Measurements from ENCODE around the gene C19orf85.

DNA sequence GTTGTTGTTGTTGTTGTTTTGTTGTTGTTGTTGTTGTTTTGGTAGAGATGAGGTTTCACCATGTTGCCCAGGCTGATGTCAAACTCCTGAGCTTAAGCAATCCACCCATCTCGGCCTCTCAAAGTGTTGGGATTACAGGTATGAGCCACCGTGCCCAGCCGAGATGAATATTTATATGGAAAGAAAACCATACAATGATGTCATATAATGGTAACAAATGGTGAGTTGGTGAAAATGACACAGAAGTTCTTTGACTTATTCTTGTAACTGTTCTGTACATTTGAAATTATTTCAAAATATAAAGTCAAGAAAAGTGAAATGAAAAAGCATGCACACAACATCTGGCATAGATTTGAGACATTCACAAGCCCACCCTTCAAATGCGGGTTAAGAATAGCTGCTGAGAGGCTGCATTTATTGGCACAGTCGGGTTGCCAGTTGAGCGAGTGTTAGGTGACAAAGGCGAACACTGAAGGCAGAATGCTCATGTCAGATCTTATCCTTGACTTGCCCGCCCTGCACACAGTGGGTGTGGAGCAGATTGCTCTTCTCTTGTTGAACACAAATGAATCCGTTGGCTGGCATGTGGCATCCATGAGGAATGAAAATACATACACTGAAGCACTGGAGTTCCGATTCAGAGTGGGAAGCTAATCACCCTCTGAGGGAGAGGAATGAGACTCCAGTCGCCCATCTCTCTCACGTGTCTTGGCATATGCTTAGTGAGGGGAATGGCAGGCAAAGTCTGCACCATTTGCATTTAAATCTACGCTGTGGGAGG lies 41.1 kb downstream of the C19orf85 start:
- TF ChIP-seq, protein P1, sequence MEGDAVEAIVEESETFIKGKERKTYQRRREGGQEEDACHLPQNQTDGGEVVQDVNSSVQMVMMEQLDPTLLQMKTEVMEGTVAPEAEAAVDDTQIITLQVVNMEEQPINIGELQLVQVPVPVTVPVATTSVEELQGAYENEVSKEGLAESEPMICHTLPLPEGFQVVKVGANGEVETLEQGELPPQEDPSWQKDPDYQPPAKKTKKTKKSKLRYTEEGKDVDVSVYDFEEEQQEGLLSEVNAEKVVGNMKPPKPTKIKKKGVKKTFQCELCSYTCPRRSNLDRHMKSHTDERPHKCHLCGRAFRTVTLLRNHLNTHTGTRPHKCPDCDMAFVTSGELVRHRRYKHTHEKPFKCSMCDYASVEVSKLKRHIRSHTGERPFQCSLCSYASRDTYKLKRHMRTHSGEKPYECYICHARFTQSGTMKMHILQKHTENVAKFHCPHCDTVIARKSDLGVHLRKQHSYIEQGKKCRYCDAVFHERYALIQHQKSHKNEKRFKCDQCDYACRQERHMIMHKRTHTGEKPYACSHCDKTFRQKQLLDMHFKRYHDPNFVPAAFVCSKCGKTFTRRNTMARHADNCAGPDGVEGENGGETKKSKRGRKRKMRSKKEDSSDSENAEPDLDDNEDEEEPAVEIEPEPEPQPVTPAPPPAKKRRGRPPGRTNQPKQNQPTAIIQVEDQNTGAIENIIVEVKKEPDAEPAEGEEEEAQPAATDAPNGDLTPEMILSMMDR (IDR thresholded peaks at IDR 0.05; ENCODE audit: insufficient read depth, low read length): no peak
- TF ChIP-seq POLR2AphosphoS5 (IDR thresholded peaks at IDR 0.05; ENCODE audit: low read depth) (no peak), GABPA (IDR thresholded peaks at IDR 0.05; ENCODE audit: low read depth) (no peak)
